PC-3 (cell line): ENCODE measurements around the gene SRSF7. TPM values are rescaled to one million over a fixed set of nuclear protein-coding genes. Genes with fewer than 3 reads are reported as not detected.
"Not testable (repeated sequence)": the region's sequence is repeated elsewhere in the genome, so short reads cannot be mapped to it uniquely, and the experiment has no call there.

Experiments
- ATAC-seq: fragments of 200-7000 bp; cut with Tn5 transposase; 2 replicates; pipeline ENCODE4 v1.9.1; 2020; ENCODE audit warnings: mild to moderate bottlenecking, moderate library complexity
- BruUV-seq: library from RNA; stranded (reverse); fragments of 400-500 nt; replicated peaks from 2 replicates; lab custom pipeline; 2021; lab: Mats Ljungman, UMichigan
- CTCF ChIA-PET: fragments of 300-600 bp; sonication (Branson Sonifier 250); formaldehyde crosslinking; loops from one replicate; lab custom pipeline; 2022; ENCODE audit warnings: antibody characterized with exemption; lab: Charles Lee
- POLR2A ChIA-PET: fragments of 300-600 bp; sonication (Branson Sonifier 250); formaldehyde crosslinking; loops from one replicate; lab custom pipeline; 2022; ENCODE audit warnings: antibody characterized with exemption; ENCODE audit not compliant: unreplicated experiment; lab: Charles Lee
- DNase-seq: peaks from one replicate; pipeline ENCODE4 v3.0.0-alpha.2; 2015
- H2AFZ ChIP-seq: fragments of 300-600 bp; sonication (generic); 2 replicates; pipeline ENCODE4 v1.6.0; 2016; ENCODE audit warnings: antibody characterized with exemption, low read length
- H3F3A ChIP-seq: fragments of 300-600 bp; sonication (generic); one replicate; pipeline ENCODE4 v1.6.0; 2017; ENCODE audit warnings: antibody characterized with exemption, low read length, control low read depth, mild to moderate bottlenecking; ENCODE audit not compliant: unreplicated experiment
- H3K27ac ChIP-seq: fragments of 300-600 bp; sonication (generic); 2 replicates; pipeline ENCODE4 v1.5.1; 2016; ENCODE audit warnings: mild to moderate bottlenecking, low read length
- H3K27me3 ChIP-seq: fragments of 300-600 bp; sonication (generic); 2 replicates; pipeline ENCODE4 v1.6.1; 2016; ENCODE audit warnings: low read length, mixed read lengths
- H3K36me3 ChIP-seq: fragments of 300-600 bp; sonication (generic); 2 replicates; pipeline ENCODE4 v1.6.1; 2016; ENCODE audit warnings: low read depth, mixed run types, low read length, mixed read lengths
- H3K4me1 ChIP-seq: fragments of 300-600 bp; sonication (generic); 2 replicates; pipeline ENCODE4 v1.5.1; 2016; ENCODE audit warnings: low read length; ENCODE audit not compliant: insufficient read depth
- H3K4me2 ChIP-seq: fragments of 300-600 bp; sonication (generic); 2 replicates; pipeline ENCODE4 v1.6.0; 2016; ENCODE audit warnings: low read length
- H3K4me3 ChIP-seq: fragments of 300-600 bp; sonication (generic); 2 replicates; pipeline ENCODE4 v1.5.1; 2016; ENCODE audit warnings: mild to moderate bottlenecking, low read length, mixed read lengths
- H3K79me2 ChIP-seq: fragments of 300-600 bp; sonication (generic); 2 replicates; pipeline ENCODE4 v1.6.1; 2017; ENCODE audit warnings: low read length, mixed read lengths
- H3K9ac ChIP-seq: fragments of 300-600 bp; sonication (generic); 2 replicates; pipeline ENCODE4 v1.6.0; 2016; ENCODE audit warnings: mild to moderate bottlenecking, low read length
- H3K9me2 ChIP-seq: fragments of 300-600 bp; sonication (generic); replicated peaks from 2 replicates; pipeline ENCODE4 v1.6.1; 2016; ENCODE audit warnings: mixed run types, low read length, mixed read lengths
- H3K9me3 ChIP-seq: fragments of 300-600 bp; sonication (generic); 2 replicates; pipeline ENCODE4 v1.6.1; 2016; ENCODE audit warnings: low read length, mixed read lengths
- H4K20me1 ChIP-seq: fragments of 300-600 bp; sonication (generic); 2 replicates; pipeline ENCODE4 v1.6.1; 2016; ENCODE audit warnings: low read length, mixed read lengths
- EZH2 ChIP-seq: fragments of 300-600 bp; sonication (generic); IDR thresholded peaks from one replicate; pipeline ENCODE4 v1.6.1; 2017; ENCODE audit warnings: antibody characterized with exemption, mild to moderate bottlenecking, low read length; ENCODE audit not compliant: unreplicated experiment
- EZH2phosphoT487 ChIP-seq: fragments of 300-600 bp; sonication (generic); IDR thresholded peaks from 2 replicates; pipeline ENCODE4 v1.6.1; 2018; ENCODE audit warnings: mild to moderate bottlenecking, antibody characterized with exemption, low read length, borderline replicate concordance
- intact Hi-C: fragments of 100-400 bp; cut with micrococcal nuclease; formaldehyde crosslinking; loops from 2 replicates; pipeline ENCODE4 v1.9.0; 2023
- total RNA-seq: library from RNA; depleted of rRNA; stranded (reverse); fragments of >200 nt; gene quantifications from 2 replicates; pipeline ENCODE4 v1.2.3, GENCODE V29; 2014
- TF ChIP-seq, protein P1 (sequence below): fragments of 300-600 bp; sonication (generic); conservative IDR thresholded peaks from 2 replicates; pipeline ENCODE4 v1.5.1; 2017; ENCODE audit warnings: antibody characterized with exemption, low read depth, mild to moderate bottlenecking, low read length

Gene SRSF7
- total RNA-seq, 1 experiment from 2014 or later, result 160 TPM

DNA sequence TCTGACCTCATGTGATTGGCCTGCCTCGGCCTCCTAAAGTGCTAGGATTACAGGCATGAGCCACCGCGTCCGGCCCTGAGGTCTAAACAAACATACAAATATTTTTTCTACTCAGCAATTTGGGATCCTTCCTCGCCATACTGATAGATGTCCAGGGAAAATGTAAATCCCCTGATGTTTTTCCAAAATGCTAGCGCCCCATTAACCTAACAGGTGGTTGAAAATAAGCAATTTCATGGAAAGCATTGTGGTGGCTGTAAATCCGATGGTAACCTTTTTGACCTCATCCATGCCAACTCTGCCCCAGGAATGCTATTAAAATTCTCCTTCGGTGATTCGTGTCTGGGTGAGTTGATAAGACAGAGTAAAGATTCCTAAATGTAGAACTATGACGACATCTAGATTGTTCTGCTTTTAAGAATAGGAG lies 46.1 kb upstream of the SRSF7 start:
- H3K9me2 ChIP-seq, result no peaks in the 10 kb centered on the region
- H3K4me3 ChIP-seq, result no peak overlapping the region
- H3K9me3 ChIP-seq, result no peaks in the 10 kb centered on the region
- H3K4me2 ChIP-seq, result no peak overlapping the region
- intact Hi-C loops, result no loop called here
- peaks cover 3% of the 10 kb centered on the region; the same call in 1 of the 2 replicates for H3K36me3 ChIP-seq
- no peak overlapping the region for H3K9ac ChIP-seq
- no peaks in the 10 kb centered on the region for H3F3A ChIP-seq
- ChIA-PET CTCF (no interaction called here), POLR2A (no interaction called here)
- no peak for ATAC-seq
- no peak overlapping the region for H3K27ac ChIP-seq
- no peak overlapping the region for H2AFZ ChIP-seq
- no peak for DNase-seq
- H3K27me3 ChIP-seq, result no peaks in the 10 kb centered on the region
- no peaks in the 10 kb centered on the region for H3K4me1 ChIP-seq
- no TSS peak for BruUV-seq
- TF ChIP-seq EZH2phosphoT487 (no peak), EZH2 (no peak)
- TF ChIP-seq, protein P1, sequence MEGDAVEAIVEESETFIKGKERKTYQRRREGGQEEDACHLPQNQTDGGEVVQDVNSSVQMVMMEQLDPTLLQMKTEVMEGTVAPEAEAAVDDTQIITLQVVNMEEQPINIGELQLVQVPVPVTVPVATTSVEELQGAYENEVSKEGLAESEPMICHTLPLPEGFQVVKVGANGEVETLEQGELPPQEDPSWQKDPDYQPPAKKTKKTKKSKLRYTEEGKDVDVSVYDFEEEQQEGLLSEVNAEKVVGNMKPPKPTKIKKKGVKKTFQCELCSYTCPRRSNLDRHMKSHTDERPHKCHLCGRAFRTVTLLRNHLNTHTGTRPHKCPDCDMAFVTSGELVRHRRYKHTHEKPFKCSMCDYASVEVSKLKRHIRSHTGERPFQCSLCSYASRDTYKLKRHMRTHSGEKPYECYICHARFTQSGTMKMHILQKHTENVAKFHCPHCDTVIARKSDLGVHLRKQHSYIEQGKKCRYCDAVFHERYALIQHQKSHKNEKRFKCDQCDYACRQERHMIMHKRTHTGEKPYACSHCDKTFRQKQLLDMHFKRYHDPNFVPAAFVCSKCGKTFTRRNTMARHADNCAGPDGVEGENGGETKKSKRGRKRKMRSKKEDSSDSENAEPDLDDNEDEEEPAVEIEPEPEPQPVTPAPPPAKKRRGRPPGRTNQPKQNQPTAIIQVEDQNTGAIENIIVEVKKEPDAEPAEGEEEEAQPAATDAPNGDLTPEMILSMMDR, result no peak
- no peaks in the 10 kb centered on the region for H3K79me2 ChIP-seq
- H4K20me1 ChIP-seq, result no peaks in the 10 kb centered on the region

- H4K20me1 ChIP-seq, intact Hi-C loops, H3K4me2 ChIP-seq, H3F3A ChIP-seq, POLR2A ChIA-PET, H3K79me2 ChIP-seq, H3K27ac ChIP-seq, ATAC-seq, DNase-seq, H3K27me3 ChIP-seq, H3K4me3 ChIP-seq, H3K9me3 ChIP-seq, BruUV-seq, CTCF ChIA-PET, H3K4me1 ChIP-seq, H3K36me3 ChIP-seq, H2AFZ ChIP-seq, H3K9ac ChIP-seq, H3K9me2 ChIP-seq: not testable (repeated sequence)
These were observed 43.9 kb upstream of the SRSF7 start for GRCh38 chr2:38795016-38795415.

DNA sequence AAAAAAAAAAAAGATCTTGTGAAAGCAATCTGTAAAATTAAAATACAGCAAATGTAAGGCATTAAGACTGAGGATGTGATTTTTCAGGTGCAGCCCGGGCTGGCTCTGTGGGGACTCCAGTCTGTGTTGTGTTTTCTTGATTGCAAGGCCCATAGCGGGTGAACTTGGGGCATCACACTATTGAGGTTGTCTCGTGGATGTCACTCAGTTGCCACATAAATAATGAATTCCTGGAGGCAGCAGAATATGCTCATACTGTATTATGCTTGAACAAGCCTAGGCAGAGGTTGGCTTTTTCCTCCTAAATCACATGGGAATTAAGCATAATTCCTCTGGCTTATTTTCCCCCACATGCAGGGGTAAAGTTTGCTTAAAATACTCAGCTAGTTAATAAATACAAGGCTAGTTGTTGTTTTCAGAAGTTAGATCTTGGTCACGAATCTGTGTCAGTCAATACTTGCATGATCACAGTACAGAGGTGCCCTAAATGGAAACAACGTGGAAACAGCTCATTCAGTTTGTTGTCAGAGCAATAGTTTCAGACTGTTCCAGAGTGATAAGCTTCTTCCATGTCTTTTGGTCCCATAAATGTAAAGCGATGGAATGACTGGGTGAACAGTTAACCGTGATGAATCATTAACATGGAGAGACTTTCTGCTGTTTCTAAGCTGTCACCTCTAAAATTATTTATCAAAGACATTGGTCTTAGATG lies 43.2 kb upstream of the SRSF7 start:
- no peaks in the 10 kb centered on the region for H4K20me1 ChIP-seq
- no peak overlapping the region for H2AFZ ChIP-seq
- H3K9me3 ChIP-seq, result no peaks in the 10 kb centered on the region
- ChIA-PET POLR2A (no interaction called here), CTCF (no interaction called here)
- H3K4me2 ChIP-seq, result no peak overlapping the region
- intact Hi-C loops, result no loop called here
- TSS peak; percentile 35 for BruUV-seq
- no peaks in the 10 kb centered on the region for H3K79me2 ChIP-seq
- peaks cover 3% of the 10 kb centered on the region; the same call in 1 of the 2 replicates for H3K36me3 ChIP-seq
- H3K4me1 ChIP-seq, result no peaks in the 10 kb centered on the region
- H3K27me3 ChIP-seq, result no peaks in the 10 kb centered on the region
- DNase-seq (no peak), ATAC-seq (no peak)
- H3F3A ChIP-seq, result no peaks in the 10 kb centered on the region
- H3K4me3 ChIP-seq, result no peak overlapping the region
- no peaks in the 10 kb centered on the region for H3K9me2 ChIP-seq
- TF ChIP-seq EZH2 (no peak), EZH2phosphoT487 (no peak)
- TF ChIP-seq, protein P1, result no peak
- H3K9ac ChIP-seq, result no peak overlapping the region
- no peak overlapping the region for H3K27ac ChIP-seq
